Neural progenitor cell (in vitro differentiated cells): ENCODE results near the gene ATP11A. TPM values are rescaled to one million over a fixed set of nuclear protein-coding genes. Genes with fewer than 3 reads are reported as not detected.

ENCODE experiments used
- DNase-seq: peaks from one replicate; pipeline ENCODE4 v3.0.0-alpha.2; 2016; ENCODE audit warnings: low spot score
- H2AFZ ChIP-seq: fragments of 200-600 bp; sonication (generic); replicated peaks from 2 replicates; pipeline ENCODE4 v1.6.1; 2016; ENCODE audit warnings: antibody characterized with exemption
- H3F3A ChIP-seq: fragments of 200-600 bp; sonication (generic); 2 replicates; pipeline ENCODE4 v1.6.1; 2016; ENCODE audit warnings: antibody characterized with exemption, low read depth
- H3K27ac ChIP-seq: fragments of 200-600 bp; sonication (generic); 2 replicates; pipeline ENCODE4 v1.5.1; 2016; ENCODE audit warnings: mild to moderate bottlenecking
- H3K27me3 ChIP-seq: fragments of 200-600 bp; sonication (generic); 2 replicates; pipeline ENCODE4 v1.6.1; 2016; ENCODE audit warnings: mild to moderate bottlenecking, moderate library complexity
- H3K36me3 ChIP-seq: fragments of 200-600 bp; sonication (generic); 2 replicates; pipeline ENCODE4 v1.5.1; 2016
- H3K4me1 ChIP-seq: fragments of 200-600 bp; sonication (generic); 2 replicates; pipeline ENCODE4 v1.6.1; 2016; ENCODE audit warnings: mixed run types
- H3K4me2 ChIP-seq: fragments of 200-600 bp; sonication (generic); 2 replicates; pipeline ENCODE4 v1.6.1; 2016
- H3K4me3 ChIP-seq: fragments of 200-600 bp; sonication (generic); 2 replicates; pipeline ENCODE4 v1.5.1; 2016
- H3K79me2 ChIP-seq: fragments of 200-600 bp; sonication (generic); 2 replicates; pipeline ENCODE4 v1.6.1; 2016; ENCODE audit warnings: low read depth
- H3K9ac ChIP-seq: fragments of 200-600 bp; sonication (generic); 2 replicates; pipeline ENCODE4 v1.6.1; 2016
- H3K9me3 ChIP-seq: fragments of 200-600 bp; sonication (generic); 2 replicates; pipeline ENCODE4 v1.5.1; 2016; ENCODE audit warnings: low read depth
- H4K20me1 ChIP-seq: fragments of 200-600 bp; sonication (generic); 2 replicates; pipeline ENCODE4 v1.6.1; 2016; ENCODE audit warnings: low read depth
- H3K27ac Mint-ChIP-seq: 3 replicates; pipeline ENCODE4 v1.8.0; 2021; ENCODE audit warnings: mixed read lengths
- H3K27me3 Mint-ChIP-seq: 2 replicates; pipeline ENCODE4 v1.8.0; 2022; ENCODE audit warnings: low read depth, mild to moderate bottlenecking, inconsistent platforms, moderate library complexity, mixed read lengths; ENCODE audit not compliant: insufficient read depth
- H3K36me3 Mint-ChIP-seq: 3 replicates; pipeline ENCODE4 v1.8.0; 2021; ENCODE audit warnings: mixed read lengths
- H3K4me1 Mint-ChIP-seq: 3 replicates; pipeline ENCODE4 v1.8.0; 2021; ENCODE audit warnings: mixed read lengths
- H3K4me3 Mint-ChIP-seq: 3 replicates; pipeline ENCODE4 v1.8.0; 2021; ENCODE audit warnings: mild to moderate bottlenecking, moderate library complexity, mixed read lengths
- H3K9me3 Mint-ChIP-seq: 3 replicates; pipeline ENCODE4 v1.8.0; 2020; ENCODE audit warnings: mixed read lengths
- CTCF ChIP-seq: fragments of 200-600 bp; sonication (generic); IDR thresholded peaks from 2 replicates; pipeline ENCODE4 v1.5.1; 2017; ENCODE audit warnings: antibody characterized with exemption, mild to moderate bottlenecking
- EZH2 ChIP-seq: fragments of 200-600 bp; sonication (generic); IDR thresholded peaks from 2 replicates; pipeline ENCODE4 v1.6.1; 2017; ENCODE audit warnings: antibody characterized with exemption, mild to moderate bottlenecking, moderate library complexity
- EZH2phosphoT487 ChIP-seq: fragments of 200-600 bp; sonication (generic); IDR thresholded peaks from 2 replicates; pipeline ENCODE4 v1.6.1; 2017; ENCODE audit warnings: antibody characterized with exemption
- total RNA-seq: library from RNA; depleted of rRNA; stranded (reverse); fragments of >200 nt; gene quantifications from 2 replicates; pipeline ENCODE4 v1.2.3, GENCODE V29; 2015; ENCODE audit warnings: low replicate concordance

Gene ATP11A
- total RNA-seq, 1 donor from 2014 or later, result 12.6 TPM

GRCh38 chr13:112767506-112768471 is 78.0 kb downstream of the ATP11A start:
- TF ChIP-seq EZH2 (no peak), EZH2phosphoT487 (no peak), CTCF (no peak)
- no peak overlapping the region for H3K27ac Mint-ChIP-seq
- H3K36me3 ChIP-seq, result no peaks in the 10 kb centered on the region
- H3K27ac ChIP-seq, result no peak overlapping the region
- peaks cover 12% of the 10 kb centered on the region for H3K36me3 Mint-ChIP-seq
- H3K9ac ChIP-seq, result no peak overlapping the region
- no peak overlapping the region for H3K4me3 ChIP-seq
- H3K9me3 Mint-ChIP-seq, result no peaks in the 10 kb centered on the region
- peaks cover 3% of the 10 kb centered on the region for H3F3A ChIP-seq
- no peak overlapping the region for H3K4me2 ChIP-seq
- no peak overlapping the region for H2AFZ ChIP-seq
- H3K27me3 Mint-ChIP-seq, result peaks cover 10% of the 10 kb centered on the region
- no peak for DNase-seq
- H3K4me3 Mint-ChIP-seq, result no peak overlapping the region
- H3K27me3 ChIP-seq, result no peaks in the 10 kb centered on the region
- H3K79me2 ChIP-seq, result peaks cover 22% of the 10 kb centered on the region
- H4K20me1 ChIP-seq, result peaks cover 54% of the 10 kb centered on the region
- H3K4me1 Mint-ChIP-seq, result peaks cover 35% of the 10 kb centered on the region
- peaks cover 15% of the 10 kb centered on the region for H3K4me1 ChIP-seq
- no peaks in the 10 kb centered on the region for H3K9me3 ChIP-seq

- no peaks in the 10 kb centered on the region for H3K9me3 ChIP-seq
- peaks cover 15% of the 10 kb centered on the region for H3K4me1 ChIP-seq
- Mint-ChIP-seq H3K4me3 (no peak overlapping the region), H3K27ac (peak overlapping the region; percentile 86), H3K9me3 (no peaks in the 10 kb centered on the region), H3K4me1 (peaks cover 37% of the 10 kb centered on the region), H3K36me3 (peaks cover 5% of the 10 kb centered on the region), H3K27me3 (peaks cover 7% of the 10 kb centered on the region)
- no peak overlapping the region for H3K4me3 ChIP-seq
- H3K36me3 ChIP-seq, result no peaks in the 10 kb centered on the region
- H3K27me3 ChIP-seq, result no peaks in the 10 kb centered on the region
- H2AFZ ChIP-seq, result no peak overlapping the region
- TF ChIP-seq EZH2 (no peak), CTCF (no peak), EZH2phosphoT487 (no peak)
- H4K20me1 ChIP-seq, result peaks cover 58% of the 10 kb centered on the region
- DNase-seq, result no peak
- peaks cover 22% of the 10 kb centered on the region for H3K79me2 ChIP-seq
- H3K4me2 ChIP-seq, result no peak overlapping the region
- H3K9ac ChIP-seq, result no peak overlapping the region
- peaks cover 3% of the 10 kb centered on the region for H3F3A ChIP-seq
- no peak overlapping the region for H3K27ac ChIP-seq
Measured at GRCh38 chr13:112768795-112769481, 79.1 kb downstream of the ATP11A start.

GRCh38 chr13:112769615-112770014 is 79.8 kb downstream of the ATP11A start:
- peaks cover 5% of the 10 kb centered on the region for H3K36me3 Mint-ChIP-seq
- Histone ChIP-seq H2AFZ (no peak overlapping the region), H4K20me1 (peaks cover 61% of the 10 kb centered on the region), H3K4me1 (peaks cover 15% of the 10 kb centered on the region), H3K79me2 (peaks cover 22% of the 10 kb centered on the region), H3K27ac (no peak overlapping the region), H3K4me2 (no peak overlapping the region), H3K36me3 (no peaks in the 10 kb centered on the region), H3F3A (peaks cover 3% of the 10 kb centered on the region), H3K9ac (no peak overlapping the region), H3K9me3 (no peaks in the 10 kb centered on the region), H3K4me3 (no peak overlapping the region), H3K27me3 (no peaks in the 10 kb centered on the region)
- H3K4me3 Mint-ChIP-seq, result no peak overlapping the region
- TF ChIP-seq CTCF, result no peak
- no peak for TF ChIP-seq EZH2
- TF ChIP-seq EZH2phosphoT487, result no peak
- H3K27ac Mint-ChIP-seq, result peak overlapping the region; percentile 54
- no peaks in the 10 kb centered on the region for H3K9me3 Mint-ChIP-seq
- H3K27me3 Mint-ChIP-seq, result peaks cover 6% of the 10 kb centered on the region
- no peak for DNase-seq
- peaks cover 44% of the 10 kb centered on the region for H3K4me1 Mint-ChIP-seq
